H1 (cell line): ENCODE results near the gene DHX36. TPM values are rescaled to one million over a fixed set of nuclear protein-coding genes. Genes with fewer than 3 reads are reported as not detected.

Experiments
- CTCF ChIA-PET: fragments of 300-600 bp; sonication (Branson Sonifier 250); formaldehyde crosslinking; loops from one replicate; lab custom pipeline; 2021; ENCODE audit not compliant: partially characterized antibody; lab: Charles Lee
- POLR2A ChIA-PET: fragments of 300-600 bp; sonication (Branson Sonifier 250); formaldehyde crosslinking; loops from one replicate; lab custom pipeline; 2021; ENCODE audit warnings: inconsistent platforms; ENCODE audit not compliant: partially characterized antibody; lab: Charles Lee
- DNase-seq, 2 experiments: peaks; one replicate each; pipeline versions ENCODE4 v3.0.0 to v3.0.0-alpha.2; 2010 to 2022; ENCODE audit warnings: low spot score in 2 of 2, low read depth in 1 of 2, mixed read lengths in 1 of 2
- FAIRE-seq: peaks from 2 replicates; lab custom pipeline; 2011; peaks lifted over from hg19 to GRCh38; lab: Jason Lieb, UNC
- H2AFZ ChIP-seq: 2 replicates; pipeline ENCODE4 v1.8.1; 2012; ENCODE audit warnings: low read length, inconsistent platforms
- H2AK5ac ChIP-seq: 2 replicates; pipeline ENCODE4 v1.6.1; 2013; ENCODE audit warnings: low read depth, low read length
- H2BK120ac ChIP-seq: replicated peaks from 2 replicates; pipeline ENCODE3; 2013; ENCODE audit warnings: low read depth, low read length, inconsistent platforms
- H2BK12ac ChIP-seq: 2 replicates; pipeline ENCODE4 v1.6.1; 2013; ENCODE audit warnings: low read depth, low read length
- H2BK15ac ChIP-seq: 2 replicates; pipeline ENCODE4 v1.6.1; 2013; ENCODE audit warnings: low read length
- H2BK20ac ChIP-seq: 2 replicates; pipeline ENCODE4 v1.6.1; 2013; ENCODE audit warnings: low read length
- H2BK5ac ChIP-seq: 2 replicates; pipeline ENCODE4 v1.6.1; 2013; ENCODE audit warnings: low read depth, low read length
- H3K14ac ChIP-seq: 2 replicates; pipeline ENCODE4 v1.6.1; 2013; ENCODE audit warnings: inconsistent platforms; ENCODE audit not compliant: insufficient read length
- H3K18ac ChIP-seq: 2 replicates; pipeline ENCODE4 v1.6.1; 2013; ENCODE audit warnings: low read length; ENCODE audit errors: extremely low read depth
- H3K23ac ChIP-seq: 2 replicates; pipeline ENCODE4 v1.6.1; 2013; ENCODE audit warnings: inconsistent platforms; ENCODE audit not compliant: insufficient read length
- H3K23me2 ChIP-seq: 2 replicates; pipeline ENCODE4 v1.6.1; 2013; ENCODE audit warnings: low read depth, low read length
- H3K27ac ChIP-seq: 2 replicates; pipeline ENCODE4 v1.6.1; 2011; ENCODE audit warnings: low read depth, low read length, inconsistent platforms
- H3K27me3 ChIP-seq, 4 experiments: replicated peaks in 1 of 4; 1 replicate in 1 of 4; 2 replicates in 3 of 4; pipeline versions ENCODE4 v1.6.1 to v1.8.1; 2011 to 2013; ENCODE audit warnings: low read length in 3 of 4, mild to moderate bottlenecking in 3 of 4, inconsistent platforms in 2 of 4, mixed read lengths in 2 of 4, moderate library complexity in 1 of 4; ENCODE audit not compliant: control insufficient read depth in 3 of 4, insufficient read depth in 3 of 4; ENCODE audit errors: extremely low read depth in 1 of 4
- H3K36me3 ChIP-seq, 4 experiments: 2 replicates each; pipeline versions ENCODE4 v1.6.1 to v1.8.1; 2011 to 2013; ENCODE audit warnings: mild to moderate bottlenecking in 4 of 4, low read length in 3 of 4, moderate library complexity in 2 of 4, control low read depth in 1 of 4, inconsistent platforms in 1 of 4; ENCODE audit not compliant: insufficient read depth in 4 of 4, control insufficient read depth in 2 of 4
- H3K4ac ChIP-seq: replicated peaks from 2 replicates; pipeline ENCODE3; 2013; ENCODE audit warnings: low read length, low read depth, mixed read lengths, inconsistent platforms; ENCODE audit not compliant: insufficient read length
- H3K4me1 ChIP-seq, 4 experiments: replicated peaks in 1 of 4; 1 replicate in 1 of 4; 2 replicates in 3 of 4; pipeline versions ENCODE4 v1.6.1 to v1.8.1; 2011 to 2013; ENCODE audit warnings: low read length in 3 of 4, inconsistent platforms in 2 of 4, mixed read lengths in 1 of 4; ENCODE audit not compliant: insufficient read depth in 4 of 4, control insufficient read depth in 3 of 4
- H3K4me2 ChIP-seq, 2 experiments: 2 replicates each; pipeline versions ENCODE4 v1.6.1 to v1.8.1; 2011 to 2013; ENCODE audit warnings: low read depth in 2 of 2, low read length in 2 of 2, control low read depth in 1 of 2, inconsistent platforms in 1 of 2, mild to moderate bottlenecking in 1 of 2; ENCODE audit not compliant: insufficient read depth in 1 of 2
- H3K4me3 ChIP-seq, 4 experiments: fragments of 200-600, 300-600 bp in 1 of 4; sonication (generic), shearing (Covaris generic), sonication (Bioruptor Twin) in 1 of 4; 2 replicates each; pipeline versions ENCODE4 v1.5.1 to v1.8.1; 2011 to 2016; ENCODE audit warnings: low read length in 4 of 4, low read depth in 3 of 4, control low read depth in 2 of 4, inconsistent platforms in 2 of 4, mild to moderate bottlenecking in 2 of 4, mixed read lengths in 1 of 4, moderate library complexity in 1 of 4; ENCODE audit not compliant: insufficient read depth in 2 of 4; ENCODE audit errors: extremely low read depth in 1 of 4
- H3K56ac ChIP-seq: replicated peaks from 2 replicates; pipeline ENCODE3; 2013; ENCODE audit warnings: low read depth, mild to moderate bottlenecking, mixed read lengths, low read length, inconsistent platforms; ENCODE audit not compliant: insufficient read length
- H3K79me1 ChIP-seq: 2 replicates; pipeline ENCODE4 v1.6.1; 2013; ENCODE audit warnings: low read depth, low read length, control low read depth
- H3K79me2 ChIP-seq, 2 experiments: 2 replicates each; pipeline versions ENCODE4 v1.6.1 to v1.8.1; 2012 to 2013; ENCODE audit warnings: low read length in 2 of 2, mild to moderate bottlenecking in 2 of 2, inconsistent platforms in 1 of 2; ENCODE audit not compliant: insufficient read depth in 2 of 2, control insufficient read depth in 1 of 2
- H3K9ac ChIP-seq, 4 experiments: replicated peaks in 1 of 4; 1 replicate in 1 of 4; 2 replicates in 3 of 4; pipeline versions ENCODE4 v1.6.1 to v1.8.1; 2011 to 2013; ENCODE audit warnings: low read depth in 3 of 4, low read length in 3 of 4, control low read depth in 2 of 4, mild to moderate bottlenecking in 2 of 4, moderate library complexity in 2 of 4, inconsistent platforms in 1 of 4; ENCODE audit errors: extremely low read depth in 1 of 4
- H3K9me3 ChIP-seq, 2 experiments: 2 replicates each; pipeline versions ENCODE4 v1.6.1 to v1.8.1; 2012 to 2013; ENCODE audit warnings: mild to moderate bottlenecking in 2 of 2, moderate library complexity in 2 of 2, control low read depth in 1 of 2, inconsistent platforms in 1 of 2, low read depth in 1 of 2, low read length in 1 of 2, mixed read lengths in 1 of 2; ENCODE audit not compliant: insufficient read depth in 2 of 2
- H4K20me1 ChIP-seq, 2 experiments: replicated peaks in 1 of 2; 2 replicates each; pipeline versions ENCODE3 to v1.8.1; 2011 to 2013; ENCODE audit warnings: inconsistent platforms in 2 of 2, low read length in 2 of 2, mild to moderate bottlenecking in 1 of 2; ENCODE audit not compliant: insufficient read depth in 2 of 2, control insufficient read depth in 1 of 2
- H4K5ac ChIP-seq: 2 replicates; pipeline ENCODE4 v1.6.1; 2013; ENCODE audit warnings: low read length, low read depth, mixed read lengths, inconsistent platforms; ENCODE audit not compliant: insufficient read length
- H4K8ac ChIP-seq: 2 replicates; pipeline ENCODE4 v1.8.0; 2013; ENCODE audit warnings: mild to moderate bottlenecking, moderate library complexity, low read length, inconsistent platforms; ENCODE audit not compliant: insufficient read depth; ENCODE audit errors: extremely low read depth
- H4K91ac ChIP-seq: replicated peaks from 2 replicates; pipeline ENCODE3; 2013; ENCODE audit warnings: low read length, mixed read lengths, inconsistent platforms; ENCODE audit not compliant: insufficient read length
- ATF2 ChIP-seq: IDR thresholded peaks from 2 replicates; pipeline ENCODE4 v1.6.1; 2012; ENCODE audit warnings: low read length, inconsistent platforms
- ATF3 ChIP-seq: IDR thresholded peaks from 2 replicates; pipeline ENCODE4 v1.6.1; 2011; ENCODE audit warnings: low read depth, mild to moderate bottlenecking, low read length; ENCODE audit not compliant: insufficient read depth
- CBX5 ChIP-seq: fragments of 300-800, 300-1000 bp; sonication (generic); IDR thresholded peaks from 2 replicates; pipeline ENCODE4 v1.7.1; 2016; ENCODE audit warnings: antibody characterized with exemption, low read length, low read depth
- EZH2 ChIP-seq: fragments of 200-600 bp; sonication (generic); IDR thresholded peaks from 2 replicates; pipeline ENCODE4 v1.7.1; 2012; ENCODE audit warnings: low read depth, mild to moderate bottlenecking, moderate library complexity, low read length, inconsistent platforms; ENCODE audit not compliant: severe bottlenecking
- GTF2F1 ChIP-seq: IDR thresholded peaks from 2 replicates; pipeline ENCODE4 v1.6.1; 2012; ENCODE audit warnings: low read depth, low read length, improper control_type of control experiment, borderline replicate concordance
- HDAC6 ChIP-seq: IDR thresholded peaks from one replicate; pipeline ENCODE4 v1.7.1; 2012; ENCODE audit warnings: low read depth, mild to moderate bottlenecking, inconsistent platforms, low read length, moderate library complexity
- JUN ChIP-seq: IDR thresholded peaks from 2 replicates; pipeline ENCODE4 v1.6.1; 2011; ENCODE audit warnings: low read depth, mild to moderate bottlenecking, improper control_type of control experiment, low read length
- KDM1A ChIP-seq: fragments of 200-600, 300-600 bp; sonication (generic); IDR thresholded peaks from 2 replicates; pipeline ENCODE4 v1.7.1; 2016; ENCODE audit warnings: mild to moderate bottlenecking, low read length, borderline replicate concordance
- PHF8 ChIP-seq: fragments of 200-600 bp; sonication (generic); conservative IDR thresholded peaks from 2 replicates; pipeline ENCODE4 v1.7.1; 2012; ENCODE audit warnings: low read depth, mild to moderate bottlenecking, inconsistent platforms, low read length, moderate library complexity
- RAD21 ChIP-seq, 2 experiments: IDR thresholded peaks in 1 of 2; conservative IDR thresholded peaks in 1 of 2; 2 replicates each; pipeline ENCODE4 v1.6.1; 2011; ENCODE audit warnings: low read depth in 2 of 2, low read length in 2 of 2, improper control_type of control experiment in 1 of 2, inconsistent platforms in 1 of 2, mild to moderate bottlenecking in 1 of 2, moderate library complexity in 1 of 2
- SIN3A ChIP-seq, 2 experiments: IDR thresholded peaks in 1 of 2; conservative IDR thresholded peaks in 1 of 2; 2 replicates each; pipeline ENCODE4 v1.6.1; 2011 to 2012; ENCODE audit warnings: low read length in 2 of 2, improper control_type of control experiment in 1 of 2, low read depth in 1 of 2, mild to moderate bottlenecking in 1 of 2
- WGBS, 2 experiments: shearing (Covaris generic) in 1 of 2; methylation state at CpG; one replicate each; pipeline versions ENCODE4 v1.1.6 to v1.1.7; 2013 to 2015; ENCODE audit warnings: low lambda C conversion rate in 2 of 2, mixed read lengths in 2 of 2, inconsistent platforms in 1 of 2, low coverage in 1 of 2, missing lambda C conversion rate in 1 of 2; ENCODE audit not compliant: insufficient replicate concordance in 2 of 2, insufficient coverage in 1 of 2, insufficient read length in 1 of 2; ENCODE audit errors: extremely low coverage in 1 of 2, missing lambda C conversion rate in 1 of 2; 5-methylcytosine and 5-hydroxymethylcytosine counted together
- polyA plus RNA-seq, 7 experiments: library from polyadenylated mRNA; depleted of rRNA in 3 of 7; stranded (reverse) in 5 of 7; unstranded in 2 of 7; fragments of >200 nt in 5 of 7; fragments of 200-250 nt in 2 of 7; gene quantifications; 1 replicate in 5 of 7; 2 replicates in 1 of 7; 4 replicates in 1 of 7; pipeline versions ENCODE4 v1.2.1 to v1.2.3, GENCODE V29; 2011 to 2013; ENCODE audit warnings: missing spikeins in 2 of 7, mixed read lengths in 2 of 7
- total RNA-seq: library from RNA; stranded (reverse); fragmentation: NEBNext Ultra II Directional; extraction: Animal tissue kit (Norgen Biotek cat#: 25700); gene quantifications from 2 replicates; pipeline ENCODE4 v1.2.1, GENCODE V29; 2021

DHX36 gene
- total and polyA plus RNA-seq, 2 of the 8 experiments (the other 6 are each of a cell fraction or from before 2014, with no cell fraction given): 44.9 to 131 TPM

GRCh38 chr3:154280161-154280560 is 44.1 kb downstream of the DHX36 start:
- Histone ChIP-seq H3K18ac (no peak overlapping the region), H2AK5ac (no peak overlapping the region), H3K23me2 (no peaks in the 10 kb centered on the region), H3K9me3 (no peaks in the 10 kb centered on the region), H3K27ac (no peak overlapping the region), H3K4me2 (no peak overlapping the region), H2BK12ac (no peak overlapping the region), H3K79me2 (no peaks in the 10 kb centered on the region; a peak in 1 of 4 replicates), H2BK5ac (no peak overlapping the region), H3K79me1 (no peaks in the 10 kb centered on the region), H3K23ac (no peak overlapping the region), H3K14ac (no peak overlapping the region), H3K4ac (no peak overlapping the region), H3K9ac (no peak overlapping the region), H2BK20ac (no peak overlapping the region), H3K4me3 (no peak overlapping the region), H2BK120ac (no peak overlapping the region), H4K91ac (no peak overlapping the region), H4K8ac (no peak overlapping the region), H3K36me3 (peaks cover 20 to 99% (median 59%) of the 10 kb centered on the region in 4 experiments), H4K5ac (no peak overlapping the region), H3K27me3 (no peaks in the 10 kb centered on the region), H4K20me1 (no peaks in the 10 kb centered on the region), H2AFZ (no peak overlapping the region), H2BK15ac (no peak overlapping the region), H3K56ac (no peak overlapping the region), H3K4me1 (no peaks in the 10 kb centered on the region)
- CTCF ChIA-PET: interaction anchor here (1.4 to 1.9 kb wide), 2 partner anchors 17 to 36 kb away, joined by 3 to 5 read pairs; no protein-coding TSS in a partner anchor
- DNase-seq (no peak), FAIRE-seq (no peak)
- POLR2A ChIA-PET: no interaction called here
- 100% methylated on average over 1 of the region's 1 CpG; no CpG with 5 or more reads in 1 of the 2 experiments for WGBS, 2 experiments
- TF ChIP-seq CBX5 (no peak), ATF3 (no peak), RAD21 (IDR thresholded peaks at IDR 0.05 in 1 of 2, conservative IDR thresholded peaks at IDR 0.05 in 1 of 2; ENCODE audit: low read depth in 2 of 2, low read length in 2 of 2) (no peak), PHF8 (no peak), GTF2F1 (no peak), ATF2 (no peak), KDM1A (no peak), JUN (no peak), HDAC6 (no peak), SIN3A (conservative IDR thresholded peaks at IDR 0.05 in 1 of 2, IDR thresholded peaks at IDR 0.05 in 1 of 2; ENCODE audit: low read depth in 1 of 2, low read length in 2 of 2) (no peak), EZH2 (no peak)
